ENCODE measurements around the gene H1-8.
"Not testable (repeated sequence)": the region's sequence is repeated elsewhere in the genome, so short reads cannot be mapped to it uniquely, and the experiment has no call there.

GRCh38 chr3:129499604-129500333, 43.2 kb upstream of the H1-8 start:
- not testable (repeated sequence) for TF ChIP-seq CTCF, POLR2A, EP300 (IDR thresholded peaks at IDR 0.05)
